K562 (cell line): ENCODE data around the gene RFX3. TPM values are rescaled to one million over a fixed set of nuclear protein-coding genes. Genes with fewer than 3 reads are reported as not detected.

Experiments used
- ATAC-seq: fragments of 200-7000 bp; cut with Tn5 transposase; 3 replicates; pipeline ENCODE4 v1.9.1; 2020; ENCODE audit warnings: moderate library complexity
- BruUV-seq: library from RNA; stranded (reverse); fragments of 400-500 nt; replicated peaks from 2 replicates; lab custom pipeline; 2021; lab: Mats Ljungman, UMichigan
- CTCF ChIA-PET: fragments of 300-600 bp; formaldehyde crosslinking; extraction: SDS; loops from one replicate; lab custom pipeline; 2021; ENCODE audit warnings: low intra/inter-chr PET ratio; lab: Yijun Ruan, JAX
- POLR2A ChIA-PET: fragments of 300-600, 350-650 bp; sonication (Branson Sonifier 250); formaldehyde crosslinking; extraction: SDS; loops from one replicate; lab custom pipeline; 2021; ENCODE audit warnings: antibody characterized with exemption, inconsistent platforms; lab: Yijun Ruan, JAX
- DNase-seq, 4 experiments: peaks; one replicate each; pipeline versions ENCODE4 v3.0.0 to v3.0.0-alpha.2; 2011 to 2018; ENCODE audit warnings: low spot score in 3 of 4, mixed read lengths in 3 of 4; ENCODE audit errors: extremely low read depth in 1 of 4
- FAIRE-seq: peaks from 2 replicates; lab custom pipeline; 2011; peaks lifted over from hg19 to GRCh38; lab: Jason Lieb, UNC
- H2AFZ ChIP-seq: 2 replicates; pipeline ENCODE4 v1.6.0; 2011; ENCODE audit warnings: low read depth, low read length, control low read depth, inconsistent platforms
- H3K27ac ChIP-seq: fragments of 200-600 bp; 3 replicates; pipeline ENCODE4 v1.8.0; 2011; ENCODE audit warnings: low read depth, mild to moderate bottlenecking, control low read depth, inconsistent platforms, low read length, moderate library complexity, mixed read lengths; ENCODE audit errors: extremely low read depth
- H3K27me3 ChIP-seq, 2 experiments: fragments of 300-600 bp in 1 of 2; 2 replicates in 1 of 2; 3 replicates in 1 of 2; pipeline versions ENCODE4 v1.6.0 to v1.8.0; 2011; ENCODE audit warnings: inconsistent platforms in 2 of 2, low read length in 2 of 2, mild to moderate bottlenecking in 1 of 2, mixed read lengths in 1 of 2, moderate library complexity in 1 of 2; ENCODE audit not compliant: control insufficient read depth in 2 of 2, insufficient read depth in 2 of 2
- H3K36me3 ChIP-seq: fragments of 300-600 bp; 3 replicates; pipeline ENCODE4 v1.8.0; 2011; ENCODE audit warnings: mild to moderate bottlenecking, low read length, inconsistent platforms; ENCODE audit not compliant: control insufficient read depth, insufficient read depth
- H3K4me1 ChIP-seq, 2 experiments: fragments of 200-600 bp in 1 of 2; replicated peaks in 1 of 2; 2 replicates in 1 of 2; 3 replicates in 1 of 2; pipeline versions ENCODE4 v1.5.1 to v1.8.0; 2011; ENCODE audit warnings: inconsistent platforms in 2 of 2, low read length in 2 of 2, mild to moderate bottlenecking in 1 of 2, mixed read lengths in 1 of 2, moderate library complexity in 1 of 2; ENCODE audit not compliant: control insufficient read depth in 2 of 2, insufficient read depth in 2 of 2
- H3K4me2 ChIP-seq: 2 replicates; pipeline ENCODE4 v1.6.1; 2011; ENCODE audit warnings: low read length, control low read depth, inconsistent platforms, mixed read lengths; ENCODE audit not compliant: insufficient read depth
- H3K4me3 ChIP-seq: fragments of 200-600 bp; sonication (generic), shearing (Covaris generic); 2 replicates; pipeline ENCODE4 v1.5.1; 2016; ENCODE audit warnings: control low read depth, inconsistent platforms
- H3K79me2 ChIP-seq: fragments of 200-600 bp; 3 replicates; pipeline ENCODE4 v1.8.0; 2011; ENCODE audit warnings: low read length, inconsistent platforms; ENCODE audit not compliant: control insufficient read depth, insufficient read depth
- H3K9ac ChIP-seq, 2 experiments: 2 replicates each; pipeline versions ENCODE4 v1.6.0 to v1.6.1; 2011; ENCODE audit warnings: low read depth in 2 of 2, low read length in 2 of 2, control low read depth in 1 of 2, inconsistent platforms in 1 of 2, mild to moderate bottlenecking in 1 of 2, mixed read lengths in 1 of 2; ENCODE audit not compliant: insufficient read depth in 1 of 2
- H3K9me1 ChIP-seq: one replicate; pipeline ENCODE4 v1.6.0; 2011; ENCODE audit warnings: inconsistent platforms, mild to moderate bottlenecking, low read length, moderate library complexity; ENCODE audit not compliant: control insufficient read depth, insufficient read depth
- H3K9me3 ChIP-seq: replicated peaks from 2 replicates; pipeline ENCODE4 v1.5.1; 2011; ENCODE audit warnings: low read depth, low read length, inconsistent platforms; ENCODE audit not compliant: control insufficient read depth, insufficient read depth
- H4K20me1 ChIP-seq: replicated peaks from 2 replicates; pipeline ENCODE4 v1.6.1; 2011; ENCODE audit warnings: low read length, inconsistent platforms, mixed read lengths; ENCODE audit not compliant: control insufficient read depth, insufficient read depth
- GABPA ChIP-seq: fragments of 200-800 bp; sonication (Bioruptor generic); conservative IDR thresholded peaks from 2 replicates; pipeline ENCODE4 v1.6.1; 2016; ENCODE audit warnings: low read depth, missing genetic modification characterization, missing compliant biosample characterization
- PHTF2 ChIP-seq: fragments of 250-450 bp; sonication (Bioruptor Pico); IDR thresholded peaks from 2 replicates; pipeline ENCODE4 v1.5.0; 2021; ENCODE audit warnings: mild to moderate bottlenecking
- POLR2B ChIP-seq: fragments of 450-650 bp; IDR thresholded peaks from 2 replicates; pipeline ENCODE4 v1.6.1; 2018; ENCODE audit warnings: low read depth; ENCODE audit not compliant: partially characterized antibody
- RAD51 ChIP-seq: fragments of 450-650 bp; IDR thresholded peaks from 2 replicates; pipeline ENCODE4 v1.7.1; 2016; ENCODE audit warnings: low read depth, mild to moderate bottlenecking, borderline replicate concordance
- SIRT6 ChIP-seq: IDR thresholded peaks from one replicate; pipeline ENCODE4 v1.6.1; 2012; ENCODE audit warnings: low read depth, mild to moderate bottlenecking, control low read depth, inconsistent platforms, low read length, moderate library complexity
- WGBS: fragments of 100-300 bp; shearing (Covaris generic); methylation state at CpG from one replicate; pipeline ENCODE4 v1.1.6; 2016; ENCODE audit warnings: low coverage, mixed read lengths; ENCODE audit not compliant: insufficient coverage; ENCODE audit errors: missing lambda C conversion rate; 5-methylcytosine and 5-hydroxymethylcytosine counted together
- in situ Hi-C: fragments of 300-500 bp; cut with MboI; formaldehyde crosslinking; loops from 4 replicates; pipeline ENCODE4 v1.15.0; 2018; ENCODE audit warnings: inconsistent platforms, mixed read lengths
- intact Hi-C: fragments of 100-400 bp; cut with micrococcal nuclease; formaldehyde crosslinking; loops from 2 replicates; pipeline ENCODE4 v1.14.2; 2022
- polyA plus RNA-seq, 8 experiments: library from polyadenylated mRNA; depleted of rRNA in 4 of 8; stranded (reverse) in 5 of 8; unstranded in 3 of 8; fragments of >200 nt; fragmentation: Nextera tagmentation in 2 of 8; fragmentation: Illumina TruSeq in 1 of 8; extraction: Ambion mirVana in 2 of 8; extraction: Trizol in 1 of 8; gene quantifications; 2 replicates each; pipeline versions ENCODE4 v1.2.1 to v1.2.3, GENCODE V29; 2011 to 2014; ENCODE audit warnings: inconsistent platforms in 1 of 8, missing spikeins in 1 of 8
- total RNA-seq, 7 experiments: library from RNA; depleted of rRNA in 6 of 7; stranded (reverse); fragments of >200 nt in 6 of 7; fragmentation: Illumina TruSeq in 2 of 7; extraction: Trizol in 2 of 7; gene quantifications; 2 replicates each; pipeline versions ENCODE4 v1.2.1 to v1.2.3, GENCODE V29; 2011 to 2021; ENCODE audit warnings: low replicate concordance in 1 of 7
- TF ChIP-seq, protein P1 (sequence below), 3 experiments: IDR thresholded peaks in 2 of 3; conservative IDR thresholded peaks in 1 of 3; 2 replicates each; pipeline ENCODE4 v1.5.1; 2011 to 2012; ENCODE audit warnings: low read length in 3 of 3, mild to moderate bottlenecking in 3 of 3, control low read depth in 2 of 3, improper control_type of control experiment in 1 of 3, inconsistent platforms in 1 of 3, low read depth in 1 of 3, mixed read lengths in 1 of 3, moderate library complexity in 1 of 3; ENCODE audit not compliant: insufficient read depth in 2 of 3
- TF ChIP-seq, protein P2 (sequence below): fragments of 450-650 bp; IDR thresholded peaks from 2 replicates; pipeline ENCODE4 v1.6.1; 2017; ENCODE audit warnings: mild to moderate bottlenecking, moderate library complexity

RFX3 gene
- total and polyA plus RNA-seq, 9 of the 15 experiments (the other 6 are each of a cell fraction or from before 2014, with no cell fraction given), result 0.86 to 4.9 (median 2.0) TPM

DNA sequence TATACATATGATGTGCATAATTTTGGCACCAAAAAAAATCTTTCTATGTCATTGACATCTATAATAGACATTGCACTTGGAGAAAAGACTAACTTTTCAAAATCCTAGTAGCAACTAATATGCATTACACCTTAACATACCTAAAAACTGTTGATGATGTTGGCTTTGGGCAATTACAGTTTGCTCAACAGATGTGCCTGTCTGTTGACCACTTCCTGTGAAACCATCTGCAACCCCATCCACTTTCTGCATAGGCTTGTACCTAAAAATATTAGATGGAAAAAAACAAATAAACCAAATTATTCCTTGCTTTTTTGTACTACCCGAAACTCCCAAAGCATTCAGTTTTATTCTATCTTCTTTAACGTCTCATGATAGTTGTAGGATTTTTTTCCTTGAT lies 248.6 kb downstream of the RFX3 start:
- in situ Hi-C loops, result no loop called here

DNA sequence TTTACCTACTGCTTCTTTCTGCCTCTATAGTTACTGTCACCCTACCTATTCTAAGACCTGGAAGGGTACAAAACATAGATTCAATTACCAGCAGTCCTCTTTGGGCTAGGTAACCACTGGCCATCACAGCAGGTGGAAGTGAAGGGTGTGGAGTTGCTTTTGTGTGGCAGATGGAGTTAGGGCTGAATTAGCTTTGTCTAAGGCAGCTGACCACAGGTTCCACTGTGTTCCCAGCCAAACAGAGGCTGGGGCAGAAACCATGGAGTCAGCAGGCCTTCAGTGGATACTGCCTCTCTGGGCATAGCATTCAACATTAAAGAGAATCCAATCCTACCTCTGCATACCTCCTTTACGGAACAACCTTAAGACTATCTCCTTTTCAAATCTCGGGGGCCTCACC lies 254.2 kb downstream of the RFX3 start:
- no peak for FAIRE-seq
- Histone ChIP-seq H3K4me3 (no peak overlapping the region), H3K4me2 (no peak overlapping the region), H3K79me2 (no peaks in the 10 kb centered on the region), H3K27ac (no peak overlapping the region), H3K27me3 (no peaks in the 10 kb centered on the region), H3K9ac (no peak overlapping the region), H3K9me1 (no peaks in the 10 kb centered on the region), H2AFZ (no peak overlapping the region), H3K9me3 (no peaks in the 10 kb centered on the region), H4K20me1 (no peaks in the 10 kb centered on the region), H3K4me1 (no peaks in the 10 kb centered on the region), H3K36me3 (no peaks in the 10 kb centered on the region)
- ChIA-PET CTCF (interaction anchor here (0.6 kb wide), 1 partner anchor 231 kb away, joined by 3 read pairs; no protein-coding TSS in a partner anchor), POLR2A (interaction anchor here (1.1 kb wide), 1 partner anchor 11 kb away, joined by 3 read pairs; no protein-coding TSS in a partner anchor)
- no TSS peak for BruUV-seq
- in situ Hi-C loops (no loop called here), intact Hi-C loops (no loop called here)
- WGBS, result 57% methylated on average over 1 of the region's 2 CpGs
- TF ChIP-seq, protein P1, sequence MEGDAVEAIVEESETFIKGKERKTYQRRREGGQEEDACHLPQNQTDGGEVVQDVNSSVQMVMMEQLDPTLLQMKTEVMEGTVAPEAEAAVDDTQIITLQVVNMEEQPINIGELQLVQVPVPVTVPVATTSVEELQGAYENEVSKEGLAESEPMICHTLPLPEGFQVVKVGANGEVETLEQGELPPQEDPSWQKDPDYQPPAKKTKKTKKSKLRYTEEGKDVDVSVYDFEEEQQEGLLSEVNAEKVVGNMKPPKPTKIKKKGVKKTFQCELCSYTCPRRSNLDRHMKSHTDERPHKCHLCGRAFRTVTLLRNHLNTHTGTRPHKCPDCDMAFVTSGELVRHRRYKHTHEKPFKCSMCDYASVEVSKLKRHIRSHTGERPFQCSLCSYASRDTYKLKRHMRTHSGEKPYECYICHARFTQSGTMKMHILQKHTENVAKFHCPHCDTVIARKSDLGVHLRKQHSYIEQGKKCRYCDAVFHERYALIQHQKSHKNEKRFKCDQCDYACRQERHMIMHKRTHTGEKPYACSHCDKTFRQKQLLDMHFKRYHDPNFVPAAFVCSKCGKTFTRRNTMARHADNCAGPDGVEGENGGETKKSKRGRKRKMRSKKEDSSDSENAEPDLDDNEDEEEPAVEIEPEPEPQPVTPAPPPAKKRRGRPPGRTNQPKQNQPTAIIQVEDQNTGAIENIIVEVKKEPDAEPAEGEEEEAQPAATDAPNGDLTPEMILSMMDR (IDR thresholded peaks at IDR 0.05 in 2 of 3, conservative IDR thresholded peaks at IDR 0.05 in 1 of 3; ENCODE audit: insufficient read depth in 2 of 3, low read depth in 1 of 3, low read length in 3 of 3), result no peak
- no peak for DNase-seq
- ATAC-seq, result no peak

More for the DNA sequence above, 248.6 kb downstream of the RFX3 start:
- H3K9me1 ChIP-seq, result no peaks in the 10 kb centered on the region
- ChIA-PET POLR2A (no interaction called here), CTCF (no interaction called here)
- intact Hi-C loops, result no loop called here
- no peak overlapping the region for H3K4me3 ChIP-seq
- BruUV-seq, result no TSS peak
- H3K79me2 ChIP-seq, result no peaks in the 10 kb centered on the region
- H2AFZ ChIP-seq, result no peak overlapping the region
- H3K4me2 ChIP-seq, result no peak overlapping the region
- no peak for DNase-seq
- H3K27ac ChIP-seq, result no peak overlapping the region
- TF ChIP-seq GABPA (tag) (no peak), PHTF2 (CRISPR knock-in tag) (no peak), RAD51 (no peak), SIRT6 (no peak), POLR2B (no peak)
- TF ChIP-seq, protein P2, sequence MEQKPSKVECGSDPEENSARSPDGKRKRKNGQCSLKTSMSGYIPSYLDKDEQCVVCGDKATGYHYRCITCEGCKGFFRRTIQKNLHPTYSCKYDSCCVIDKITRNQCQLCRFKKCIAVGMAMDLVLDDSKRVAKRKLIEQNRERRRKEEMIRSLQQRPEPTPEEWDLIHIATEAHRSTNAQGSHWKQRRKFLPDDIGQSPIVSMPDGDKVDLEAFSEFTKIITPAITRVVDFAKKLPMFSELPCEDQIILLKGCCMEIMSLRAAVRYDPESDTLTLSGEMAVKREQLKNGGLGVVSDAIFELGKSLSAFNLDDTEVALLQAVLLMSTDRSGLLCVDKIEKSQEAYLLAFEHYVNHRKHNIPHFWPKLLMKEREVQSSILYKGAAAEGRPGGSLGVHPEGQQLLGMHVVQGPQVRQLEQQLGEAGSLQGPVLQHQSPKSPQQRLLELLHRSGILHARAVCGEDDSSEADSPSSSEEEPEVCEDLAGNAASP, result no peak
- TF ChIP-seq, all 486 proteins: peak for 0
- FAIRE-seq (no peak), ATAC-seq (no peak)
- H3K4me1 ChIP-seq, result no peaks in the 10 kb centered on the region
- no peaks in the 10 kb centered on the region for H3K27me3 ChIP-seq
- H3K36me3 ChIP-seq, result no peaks in the 10 kb centered on the region
- 18% methylated on average over 1 of the region's 2 CpGs for WGBS
- H4K20me1 ChIP-seq, result no peaks in the 10 kb centered on the region
- H3K9ac ChIP-seq, result no peak overlapping the region
- no peaks in the 10 kb centered on the region for H3K9me3 ChIP-seq
